Pancreas (tissue), 10 donors: ENCODE results near the gene CLEC19A. TPM values are rescaled to one million over a fixed set of nuclear protein-coding genes. Genes with fewer than 3 reads are reported as not detected.

Experiments used
- ATAC-seq, 4 donors: fragments of 200-7000 bp; cut with Tn5 transposase; one replicate each; pipeline versions ENCODE4 v1.8.0 to v1.9.1; 2020; ENCODE audit warnings: mild to moderate bottlenecking in 4 of 4, moderate library complexity in 4 of 4
- DNase-seq, 6 donors: peaks; one replicate each; pipeline ENCODE4 v3.0.0-alpha.2; 2020
- FAIRE-seq: peaks from 2 replicates; lab custom pipeline; 2012; peaks lifted over from hg19 to GRCh38; lab: Jason Lieb, UNC
- H3K27ac ChIP-seq, 4 donors: fragments of 200-600 bp; sonication (generic); 1 replicate in 3 of 4; 2 replicates in 1 of 4; pipeline versions ENCODE4 v1.5.0 to v1.8.0; 2020
- H3K27me3 ChIP-seq, 4 donors: fragments of 200-600 bp; one replicate each; pipeline ENCODE4 v1.8.0; 2021
- H3K36me3 ChIP-seq, 3 donors: fragments of 200-600 bp; sonication (generic) in 1 of 3; one replicate each; pipeline versions ENCODE4 v1.5.0 to v1.8.0; 2020 to 2021
- H3K4me1 ChIP-seq, 3 donors: fragments of 200-600 bp; one replicate each; pipeline ENCODE4 v1.8.0; 2021
- H3K4me3 ChIP-seq, 4 donors: fragments of 200-600 bp; sonication (generic) in 2 of 4; one replicate each; pipeline versions ENCODE4 v1.5.0 to v1.8.0; 2020 to 2021
- H3K9me3 ChIP-seq, 4 donors: fragments of 200-600 bp; one replicate each; pipeline ENCODE4 v1.8.0; 2021
- CTCF ChIP-seq, 4 donors: fragments of 200-600 bp; sonication (generic) in 3 of 4; IDR thresholded peaks; one replicate each; pipeline versions ENCODE4 v1.5.0 to v1.8.0; 2021; ENCODE audit warnings: antibody characterized with exemption in 4 of 4
- WGBS, 2 donors: extraction: QIAGEN DNeasy Blood & Tissue Kit; methylation state at CpG; one replicate each; pipeline ENCODE4 v1.1.7; 2013; 5-methylcytosine and 5-hydroxymethylcytosine counted together
- intact Hi-C, 3 donors: fragments of 100-400 bp; cut with DNase I; formaldehyde crosslinking; loops; one replicate each; pipeline versions ENCODE4 v1.11.1 to v1.14.2; 2022
- polyA plus RNA-seq, 2 donors: library from polyadenylated mRNA; stranded (reverse); fragments of 200-250 nt; gene quantifications; one replicate each; pipeline ENCODE4 v1.2.3, GENCODE V29; 2013
- total RNA-seq, 6 donors: library from RNA; stranded (reverse); fragmentation: NEBNext Ultra II Directional in 4 of 6; extraction: Animal tissue kit (Norgen Biotek cat#: 25700) in 4 of 6; gene quantifications; one replicate each; pipeline versions ENCODE4 v1.2.1 to v1.2.4, GENCODE V29; 2021 to 2023
- donor health status: healthy with polysubstance abuse.
- donor health status: DM: no; HTN: no; CAD: no; lungs with moderate emphysema.
- donor health status: DM: no; HTN: no; CAD: no.
- donor health status: control.
- donor health status: control.
- donor health status: Bipolar disorder and iron deficiency.
- donor health status: DM: yes; HTN: yes; CAD: no.
- donor health status: DM: no; HTN: no; CAD: no.
- donor health status: DM: no; HTN: no; CAD: no.
- donor health status: DM: yes; HTN: yes; CAD: no.

The CLEC19A gene
- total and polyA plus RNA-seq, 8 donors: 0.09 TPM; not detected in 7

- Histone ChIP-seq H3K9me3 (no peaks in the 10 kb centered on the region), H3K4me3 (no peak overlapping the region), H3K36me3 (no peaks in the 10 kb centered on the region), H3K4me1 (no peaks in the 10 kb centered on the region), H3K27ac (no peak overlapping the region), H3K27me3 (no peaks in the 10 kb centered on the region)
- ATAC-seq (no peak), FAIRE-seq (no peak), DNase-seq (no peak)
- no peak for TF ChIP-seq CTCF (IDR thresholded peaks at IDR 0.05)
- intact Hi-C loops: no loop called here
- WGBS, 2 donors: 87 to 97% methylated on average over 1 of the region's 1 CpG
These were observed 44.4 kb downstream of the CLEC19A start for GRCh38 chr16:19329932-19330331.

GRCh38 chr16:19330841-19331397, 45.4 kb downstream of the CLEC19A start:
- ATAC-seq: peak in 1 of 4 donors; percentile 58

GRCh38 chr16:19331794-19332193, 46.3 kb downstream of the CLEC19A start:
- 72 to 73% methylated on average over 4 of the region's 4 CpGs for WGBS, 2 donors
- Histone ChIP-seq H3K4me3 (no peak overlapping the region), H3K4me1 (no peaks in the 10 kb centered on the region), H3K27me3 (no peaks in the 10 kb centered on the region), H3K36me3 (no peaks in the 10 kb centered on the region), H3K27ac (no peak overlapping the region), H3K9me3 (no peaks in the 10 kb centered on the region)
- ATAC-seq: no peak
- no peak for DNase-seq
- FAIRE-seq: no peak
- no peak for TF ChIP-seq CTCF (IDR thresholded peaks at IDR 0.05)
- intact Hi-C loops: no loop called here

More at GRCh38 chr16:19330841-19331397, 45.4 kb downstream of the CLEC19A start:
- Histone ChIP-seq H3K9me3 (no peaks in the 10 kb centered on the region), H3K27ac (no peak overlapping the region), H3K4me3 (no peak overlapping the region), H3K36me3 (no peaks in the 10 kb centered on the region), H3K27me3 (no peaks in the 10 kb centered on the region), H3K4me1 (no peaks in the 10 kb centered on the region)
- no peak for FAIRE-seq
- TF ChIP-seq CTCF (IDR thresholded peaks at IDR 0.05): no peak
- intact Hi-C loops: no loop called here
- WGBS, 2 donors: 47 to 52% methylated on average over 6 of the region's 6 CpGs
- no peak for DNase-seq

- 40 to 42% methylated on average over 3 of the region's 3 CpGs for WGBS, 2 donors
These were observed 52.8 kb downstream of the CLEC19A start for GRCh38 chr16:19338335-19338734.

More at GRCh38 chr16:19338335-19338734, 52.8 kb downstream of the CLEC19A start:
- no peak for TF ChIP-seq CTCF (IDR thresholded peaks at IDR 0.05)
- no peaks in the 10 kb centered on the region for H3K27me3 ChIP-seq
- DNase-seq (no peak), FAIRE-seq (no peak), ATAC-seq (no peak)
- H3K4me1 ChIP-seq: no peaks in the 10 kb centered on the region
- no peaks in the 10 kb centered on the region for H3K9me3 ChIP-seq
- H3K27ac ChIP-seq: no peak overlapping the region
- intact Hi-C loops: no loop called here
- H3K36me3 ChIP-seq: no peaks in the 10 kb centered on the region
- H3K4me3 ChIP-seq: no peak overlapping the region
